PC-9 (cell line): Measurements from ENCODE around the gene ELANE. TPM values are rescaled to one million over a fixed set of nuclear protein-coding genes. Genes with fewer than 3 reads are reported as not detected.
"Not testable (repeated sequence)": the region's sequence is repeated elsewhere in the genome, so short reads cannot be mapped to it uniquely, and the experiment has no call there.

Experiments used
- BruUV-seq: library from RNA; stranded (reverse); fragments of 400-500 nt; replicated peaks from 2 replicates; lab custom pipeline; 2021; lab: Mats Ljungman, UMichigan
- CTCF ChIA-PET: fragments of 300-600 bp; sonication (Branson Sonifier 250); formaldehyde crosslinking; loops from one replicate; lab custom pipeline; 2022; ENCODE audit warnings: antibody characterized with exemption; lab: Charles Lee
- POLR2A ChIA-PET: fragments of 300-600 bp; sonication (Branson Sonifier 250); formaldehyde crosslinking; loops from one replicate; lab custom pipeline; 2022; ENCODE audit warnings: antibody characterized with exemption; ENCODE audit not compliant: unreplicated experiment; lab: Charles Lee
- DNase-seq, 2 experiments: peaks; one replicate each; pipeline versions ENCODE4 v3.0.0 to v3.0.0-alpha.2; 2015 to 2022; ENCODE audit warnings: mixed read lengths in 1 of 2
- H2AFZ ChIP-seq: fragments of 200-600 bp; sonication (generic); 2 replicates; pipeline ENCODE4 v1.8.1; 2017; ENCODE audit warnings: antibody characterized with exemption
- H3F3A ChIP-seq: fragments of 200-600 bp; sonication (generic); 2 replicates; pipeline ENCODE4 v1.8.1; 2017; ENCODE audit warnings: antibody characterized with exemption, mild to moderate bottlenecking, low read depth; ENCODE audit not compliant: insufficient read depth
- H3K27ac ChIP-seq: fragments of 200-600 bp; sonication (generic); 2 replicates; pipeline ENCODE4 v1.6.1; 2016; ENCODE audit warnings: mixed run types
- H3K27me3 ChIP-seq: fragments of 200-600 bp; sonication (generic); 2 replicates; pipeline ENCODE4 v1.6.1; 2016; ENCODE audit warnings: low read depth, mixed run types; ENCODE audit not compliant: insufficient read depth
- H3K36me3 ChIP-seq: fragments of 200-600 bp; sonication (generic); 2 replicates; pipeline ENCODE4 v1.6.1; 2016; ENCODE audit warnings: low read depth, mixed run types
- H3K4me1 ChIP-seq: fragments of 200-600 bp; sonication (generic); replicated peaks from 2 replicates; pipeline ENCODE4 v1.6.1; 2016; ENCODE audit warnings: mixed run types; ENCODE audit not compliant: insufficient read depth
- H3K4me2 ChIP-seq: fragments of 200-600 bp; sonication (generic); 2 replicates; pipeline ENCODE4 v1.6.1; 2017; ENCODE audit warnings: mixed run types
- H3K4me3 ChIP-seq: fragments of 200-600 bp; sonication (generic); 2 replicates; pipeline ENCODE4 v1.6.1; 2016; ENCODE audit warnings: mixed run types
- H3K79me2 ChIP-seq: fragments of 200-600 bp; sonication (generic); 2 replicates; pipeline ENCODE4 v1.6.1; 2017; ENCODE audit warnings: low read depth, mixed run types
- H3K9me2 ChIP-seq: fragments of 200-600 bp; sonication (generic); 2 replicates; pipeline ENCODE4 v1.8.1; 2017; ENCODE audit warnings: mild to moderate bottlenecking; ENCODE audit not compliant: insufficient read depth
- H3K9me3 ChIP-seq: fragments of 200-600 bp; sonication (generic); 2 replicates; pipeline ENCODE4 v1.8.1; 2016; ENCODE audit warnings: low read depth; ENCODE audit not compliant: insufficient read depth
- H4K20me1 ChIP-seq: fragments of 200-600 bp; sonication (generic); 2 replicates; pipeline ENCODE4 v1.8.1; 2017; ENCODE audit not compliant: insufficient read depth
- EZH2 ChIP-seq: fragments of 200-600 bp; sonication (generic); IDR thresholded peaks from 2 replicates; pipeline ENCODE4 v1.8.0; 2017; ENCODE audit warnings: antibody characterized with exemption, low read depth
- intact Hi-C: fragments of 100-400 bp; cut with micrococcal nuclease; formaldehyde crosslinking; loops from one replicate; pipeline ENCODE4 v1.10.0; 2022; ENCODE audit not compliant: unreplicated experiment
- total RNA-seq: library from RNA; stranded (reverse); gene quantifications from 2 replicates; pipeline ENCODE4 v1.2.3, GENCODE V29; 2021
- TF ChIP-seq, protein P1 (sequence below): fragments of 200-600 bp; sonication (generic); conservative IDR thresholded peaks from 2 replicates; pipeline ENCODE4 v1.6.1; 2017; ENCODE audit warnings: mixed run types, antibody characterized with exemption, mild to moderate bottlenecking, moderate library complexity

The ELANE gene
- total RNA-seq, 1 experiment from 2014 or later, result not detected

DNA sequence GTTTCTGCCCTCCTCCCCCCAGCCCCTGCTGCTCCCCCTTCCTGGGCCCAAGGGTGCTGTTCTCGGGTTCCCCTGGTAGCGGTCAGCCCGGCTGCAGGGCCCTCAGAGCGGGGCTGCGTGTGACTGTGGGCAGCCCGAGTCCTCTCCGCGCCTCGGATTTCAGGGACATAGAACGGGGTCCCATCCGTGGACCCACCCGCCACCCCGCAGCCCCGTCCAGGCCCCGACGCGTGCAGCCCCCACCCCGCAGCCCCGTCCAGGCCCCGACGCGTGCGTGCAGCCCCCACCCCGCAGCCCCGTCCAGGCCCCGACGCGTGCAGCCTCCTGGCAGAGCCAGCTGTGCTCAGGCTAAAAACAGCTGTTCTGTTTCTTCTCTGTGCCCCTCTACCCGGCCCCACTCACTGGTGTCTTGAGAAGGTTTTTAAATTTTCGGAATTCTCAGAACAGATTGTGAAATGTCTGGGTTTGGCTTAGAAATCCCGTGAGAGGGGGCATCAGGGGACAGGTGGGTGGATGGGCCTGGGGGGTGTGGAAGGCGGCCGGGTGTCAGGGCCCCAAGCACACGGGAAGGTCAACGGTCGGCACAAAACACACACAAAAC is 16.8 kb upstream of the ELANE start:
- POLR2A ChIA-PET, result no interaction called here
- Histone ChIP-seq H3K27me3 (peaks cover 21% of the 10 kb centered on the region), H3K79me2 (no peaks in the 10 kb centered on the region), H3K4me3 (no peak overlapping the region), H4K20me1 (no peaks in the 10 kb centered on the region), H3K9me2 (no peaks in the 10 kb centered on the region), H3K36me3 (no peaks in the 10 kb centered on the region), H3K4me2 (no peak overlapping the region), H3K9me3 (no peaks in the 10 kb centered on the region), H3F3A (no peaks in the 10 kb centered on the region), H3K4me1 (no peaks in the 10 kb centered on the region), H2AFZ (no peak overlapping the region), H3K27ac (no peak overlapping the region)
- CTCF ChIA-PET, result interaction anchor here (0.6 to 0.7 kb wide), 2 partner anchors 39 to 177 kb away, joined by 5 to 7 read pairs; no protein-coding TSS in a partner anchor
- intact Hi-C loops, result no loop called here
- TF ChIP-seq, protein P1, sequence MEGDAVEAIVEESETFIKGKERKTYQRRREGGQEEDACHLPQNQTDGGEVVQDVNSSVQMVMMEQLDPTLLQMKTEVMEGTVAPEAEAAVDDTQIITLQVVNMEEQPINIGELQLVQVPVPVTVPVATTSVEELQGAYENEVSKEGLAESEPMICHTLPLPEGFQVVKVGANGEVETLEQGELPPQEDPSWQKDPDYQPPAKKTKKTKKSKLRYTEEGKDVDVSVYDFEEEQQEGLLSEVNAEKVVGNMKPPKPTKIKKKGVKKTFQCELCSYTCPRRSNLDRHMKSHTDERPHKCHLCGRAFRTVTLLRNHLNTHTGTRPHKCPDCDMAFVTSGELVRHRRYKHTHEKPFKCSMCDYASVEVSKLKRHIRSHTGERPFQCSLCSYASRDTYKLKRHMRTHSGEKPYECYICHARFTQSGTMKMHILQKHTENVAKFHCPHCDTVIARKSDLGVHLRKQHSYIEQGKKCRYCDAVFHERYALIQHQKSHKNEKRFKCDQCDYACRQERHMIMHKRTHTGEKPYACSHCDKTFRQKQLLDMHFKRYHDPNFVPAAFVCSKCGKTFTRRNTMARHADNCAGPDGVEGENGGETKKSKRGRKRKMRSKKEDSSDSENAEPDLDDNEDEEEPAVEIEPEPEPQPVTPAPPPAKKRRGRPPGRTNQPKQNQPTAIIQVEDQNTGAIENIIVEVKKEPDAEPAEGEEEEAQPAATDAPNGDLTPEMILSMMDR, result no peak
- TF ChIP-seq EZH2, result no peak
- no TSS peak for BruUV-seq
- no peak for DNase-seq

DNA sequence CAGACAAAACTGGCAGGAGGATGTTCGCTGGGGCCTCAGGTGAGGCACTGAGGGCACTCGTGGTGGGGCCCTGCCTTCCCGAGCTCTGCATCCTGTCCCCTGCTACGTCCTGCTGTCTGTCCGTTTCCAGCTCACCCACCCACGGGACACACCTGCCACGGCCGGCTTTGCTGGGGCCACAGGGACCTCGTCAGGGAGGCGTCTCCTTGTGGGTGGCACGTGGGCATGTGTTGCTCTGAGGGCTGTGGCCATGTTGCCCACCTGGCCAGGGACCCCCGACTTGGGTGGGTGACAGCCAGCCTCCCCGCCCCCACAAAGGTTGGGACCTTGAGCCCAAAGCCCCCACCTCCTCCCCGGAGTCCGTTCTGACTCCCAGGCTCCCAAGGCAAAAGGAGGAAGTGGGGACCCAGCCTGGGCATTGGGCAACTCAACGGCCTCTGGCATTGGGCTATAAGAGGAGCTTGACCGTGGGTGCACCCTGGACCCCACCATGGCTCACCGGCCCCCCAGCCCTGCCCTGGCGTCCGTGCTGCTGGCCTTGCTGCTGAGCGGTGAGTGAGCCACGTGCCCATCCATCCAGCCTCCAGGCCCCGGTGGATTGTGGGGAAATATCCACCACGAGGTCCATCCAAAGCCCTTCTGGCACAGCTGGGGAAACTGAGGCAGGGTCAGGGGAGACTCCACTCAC is 11.4 kb upstream of the ELANE start, which contains the start of gene PRTN3:
TSS of gene PRTN3 (plus strand) at position 481 of the 688 bp plus-strand sequence. CDS start at position 491, 10 bp downstream.
- H3K27ac ChIP-seq, result no peak within 1 kb of the TSS
- no peaks in the 10 kb centered on the region for H3K9me3 ChIP-seq
- no peaks in the 10 kb centered on the region for H3K36me3 ChIP-seq
- intact Hi-C loops, result no loop called here
- no peaks in the 10 kb centered on the region for H3K79me2 ChIP-seq
- H2AFZ ChIP-seq, result no peak within 1 kb of the TSS
- no peak for DNase-seq
- H3K9me2 ChIP-seq, result no peaks in the 10 kb centered on the region
- CTCF ChIA-PET, result no interaction called here
- H3K4me3 ChIP-seq, result no peak within 1 kb of the TSS
- H3K4me1 ChIP-seq, result no peaks in the 10 kb centered on the region; the same call in 1 of the 2 replicates
- POLR2A ChIA-PET, result no interaction called here
- no peaks in the 10 kb centered on the region for H4K20me1 ChIP-seq
- no peak for TF ChIP-seq EZH2
- TF ChIP-seq, protein P1, result no peak
- peaks cover 34% of the 10 kb centered on the region for H3K27me3 ChIP-seq
- no peak within 1 kb of the TSS for H3K4me2 ChIP-seq
- H3F3A ChIP-seq, result 0 out of 2 replicates have a peak, but pooled peaks cover 6% of the 10 kb centered on the region
- no TSS peak for BruUV-seq

DNA sequence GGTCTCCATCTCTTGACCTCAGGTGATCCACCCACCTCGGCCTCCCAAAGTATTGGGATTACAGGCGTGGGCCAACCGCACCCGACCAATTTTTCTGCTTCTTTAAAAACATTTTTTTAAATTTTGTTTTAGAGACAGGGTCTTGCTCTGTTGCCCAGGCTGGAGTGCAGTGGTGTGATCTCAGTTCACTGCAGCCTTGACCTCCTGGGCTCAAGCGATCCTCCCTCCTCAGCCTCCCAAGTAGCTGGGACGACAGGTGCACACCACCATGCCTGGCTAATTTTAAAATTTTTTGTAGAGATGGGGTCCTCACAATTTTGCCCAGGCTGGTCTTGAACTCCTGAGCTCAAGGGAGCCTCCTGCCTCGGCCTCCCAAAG is 9.3 kb upstream of the ELANE start:
- DNase-seq, H3K4me1 ChIP-seq, intact Hi-C loops, H3F3A ChIP-seq, BruUV-seq, H3K9me3 ChIP-seq, H3K4me3 ChIP-seq, H4K20me1 ChIP-seq, H2AFZ ChIP-seq, H3K79me2 ChIP-seq, H3K36me3 ChIP-seq, H3K9me2 ChIP-seq, H3K27ac ChIP-seq, POLR2A ChIA-PET: not testable (repeated sequence)
- Histone ChIP-seq H3K4me2 (peak overlapping the region; percentile 82), H3K27me3 (peaks cover 46% of the 10 kb centered on the region)
- CTCF ChIA-PET, result interaction anchor here (0.6 kb wide), 1 partner anchor 308 kb away, joined by 4 read pairs; no protein-coding TSS in a partner anchor
